NOMO-1 treated with DMSO at 0.1 percent for 48 hours (cell line): Measurements from ENCODE around the gene IFNGR1.
"Not testable (repeated sequence)": the region's sequence is repeated elsewhere in the genome, so short reads cannot be mapped to it uniquely, and the experiment has no call there.

Source experiments
- DNase-seq: peaks from one replicate; lab custom pipeline; 2025; ENCODE audit not compliant: unreplicated experiment; lab: John Stamatoyannopoulos, UW

Gene IFNGR1

GRCh38 chr6:137236581-137237355 lies 17.6 kb upstream of the IFNGR1 start:
- DNase-seq, result no peak

GRCh38 chr6:137235686-137236085 lies 16.5 kb upstream of the IFNGR1 start:
- no peak for DNase-seq

GRCh38 chr6:137233911-137234863 lies 15.0 kb upstream of the IFNGR1 start:
- DNase-seq, result peak; percentile 96

GRCh38 chr6:137231895-137232294 lies 12.7 kb upstream of the IFNGR1 start:
- DNase-seq, result peak; percentile 69

DNA sequence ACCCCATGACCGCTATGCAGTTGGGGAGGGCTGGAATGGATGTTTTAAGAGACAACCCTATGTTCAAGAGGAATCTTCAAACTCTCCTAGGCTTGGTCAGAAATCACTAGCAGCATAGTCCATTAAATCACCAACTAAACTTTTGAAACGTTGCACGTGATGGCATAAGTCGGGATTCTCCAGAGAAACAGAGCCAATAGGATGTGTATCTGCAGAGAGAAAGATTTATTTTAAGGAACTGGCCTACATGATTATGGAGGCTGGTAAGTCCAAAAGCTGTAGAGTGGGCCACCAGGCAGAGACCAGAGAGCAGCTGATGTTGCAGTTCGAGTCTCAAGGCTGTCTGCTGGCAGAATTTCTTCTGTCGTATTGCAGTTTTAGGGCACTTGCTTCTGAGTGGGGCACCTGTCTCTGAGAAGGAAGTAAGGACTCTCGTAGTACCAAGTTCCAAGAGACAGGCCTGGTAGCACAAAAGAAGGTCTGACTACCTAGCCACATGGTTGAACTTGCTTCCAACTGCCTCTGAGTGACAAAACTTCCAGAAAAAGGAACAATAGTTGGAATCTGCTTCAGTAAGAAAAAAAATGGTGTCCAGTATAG lies 11.9 kb upstream of the IFNGR1 start:
- DNase-seq, result no peak

DNA sequence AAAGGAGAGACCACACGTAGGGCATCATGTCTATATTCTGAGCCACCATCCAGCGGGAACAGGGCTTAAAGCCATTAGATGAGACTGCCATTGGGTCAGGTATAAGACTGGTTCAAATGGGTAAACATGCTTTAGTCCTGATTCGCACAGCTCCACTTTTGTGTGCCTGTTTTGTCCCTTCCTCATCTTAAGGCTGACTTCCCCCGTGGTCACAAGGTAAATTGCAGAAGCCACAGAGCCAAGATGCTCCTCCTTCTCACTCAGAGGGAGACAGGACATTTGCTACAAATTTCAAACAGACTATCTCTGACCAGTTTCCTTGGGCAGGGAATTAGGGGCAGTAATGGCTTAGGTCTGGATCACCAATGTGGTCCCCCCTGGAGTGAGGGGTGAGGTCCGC lies 11.4 kb upstream of the IFNGR1 start:
- peak; percentile 71 for DNase-seq

DNA sequence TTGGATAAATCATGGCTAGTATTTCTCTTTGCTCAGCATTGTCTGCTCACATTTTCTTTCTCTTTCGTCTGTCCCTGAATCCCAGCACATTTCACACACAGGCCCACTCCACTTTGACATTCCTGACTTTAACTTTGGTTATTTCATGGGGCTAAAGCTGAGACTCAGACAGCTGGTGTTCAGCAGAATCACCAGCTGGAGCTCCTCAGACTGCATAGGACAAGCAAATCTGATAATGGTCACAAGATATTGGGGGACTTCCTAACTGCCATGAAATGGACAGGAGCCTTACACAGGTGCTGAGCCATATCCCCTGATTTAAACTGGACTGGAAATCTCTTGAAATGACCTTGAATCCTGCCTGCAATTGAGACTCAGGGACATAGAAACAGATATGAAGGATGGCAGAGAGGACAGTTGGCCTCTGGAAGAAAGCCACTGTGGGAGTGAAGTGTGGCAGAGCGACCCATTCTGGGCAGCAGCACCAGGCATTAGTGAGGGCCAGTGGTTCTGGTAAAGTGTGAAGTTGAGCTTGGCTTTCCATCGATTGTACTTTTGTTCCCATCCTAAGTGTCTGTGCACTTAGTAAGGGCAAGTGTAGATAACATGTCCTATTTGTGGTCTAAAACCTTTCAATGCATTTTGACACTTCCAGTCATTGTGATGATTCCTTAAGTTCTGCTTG lies 10.0 kb upstream of the IFNGR1 start:
- no peak for DNase-seq

DNA sequence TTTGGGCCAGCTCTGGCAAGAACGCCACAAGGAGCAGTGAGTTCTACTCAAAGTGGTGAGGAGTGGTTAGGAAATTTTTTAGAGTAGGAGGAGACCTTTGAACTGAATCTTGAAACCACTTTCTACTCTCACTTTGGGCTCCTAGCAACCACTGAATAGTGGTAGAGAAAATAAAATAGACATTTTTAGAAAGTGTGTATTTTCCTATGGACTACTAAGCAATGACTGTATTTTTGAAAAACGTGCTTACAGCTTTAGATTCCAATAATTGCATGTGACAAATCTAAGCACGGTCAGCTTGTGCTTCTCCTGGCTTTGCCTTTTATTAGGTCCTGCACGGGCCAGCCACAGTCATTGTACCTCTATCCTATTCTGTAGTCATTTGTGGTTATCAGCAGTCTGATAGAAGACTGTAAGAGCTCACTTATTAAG lies 8.7 kb upstream of the IFNGR1 start:
- DNase-seq, result no peak

- no peak for DNase-seq
Measured at GRCh38 chr6:137226697-137227096, 7.5 kb upstream of the IFNGR1 start.

GRCh38 chr6:137224799-137225198 lies 5.6 kb upstream of the IFNGR1 start:
- DNase-seq, result peak; percentile 98

DNA sequence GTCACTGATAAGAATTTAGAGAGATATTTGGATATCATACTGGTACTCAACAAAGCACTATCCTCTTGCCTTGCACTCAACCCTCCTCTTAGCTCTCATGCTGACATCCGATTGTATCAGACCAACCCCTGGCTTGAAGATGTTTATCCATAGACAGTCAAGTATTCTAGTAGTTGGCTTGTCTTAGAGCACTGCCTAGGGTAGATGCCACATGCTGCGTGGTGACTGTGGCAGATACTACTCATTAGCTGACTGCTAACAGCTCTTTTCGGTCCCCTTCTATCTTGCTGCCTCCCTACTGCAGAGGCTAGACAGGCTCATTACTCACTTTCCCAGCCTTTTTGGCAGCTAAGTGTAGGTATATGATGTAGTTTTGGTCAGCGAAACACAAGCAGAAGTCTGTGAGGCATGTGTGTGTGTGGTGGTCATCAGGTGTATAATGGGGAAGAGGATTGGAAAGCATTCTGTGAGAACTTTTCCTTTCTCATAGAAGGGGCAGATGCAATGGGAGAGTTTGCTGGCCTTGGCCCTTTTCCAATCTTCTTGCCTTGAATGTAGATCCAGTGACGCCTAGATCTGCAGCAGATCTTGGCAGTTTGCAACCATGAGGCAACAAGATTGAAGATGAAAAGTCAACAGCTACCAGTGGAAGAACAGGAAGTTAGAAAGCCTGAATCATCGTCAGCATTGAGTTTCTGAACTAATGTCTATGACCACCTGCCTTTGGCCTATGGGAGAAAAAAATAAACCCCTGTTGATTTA lies 4.4 kb upstream of the IFNGR1 start:
- peak; percentile 96 for DNase-seq

GRCh38 chr6:137222381-137222780 lies 3.2 kb upstream of the IFNGR1 start:
- peak; percentile 92 for DNase-seq

DNA sequence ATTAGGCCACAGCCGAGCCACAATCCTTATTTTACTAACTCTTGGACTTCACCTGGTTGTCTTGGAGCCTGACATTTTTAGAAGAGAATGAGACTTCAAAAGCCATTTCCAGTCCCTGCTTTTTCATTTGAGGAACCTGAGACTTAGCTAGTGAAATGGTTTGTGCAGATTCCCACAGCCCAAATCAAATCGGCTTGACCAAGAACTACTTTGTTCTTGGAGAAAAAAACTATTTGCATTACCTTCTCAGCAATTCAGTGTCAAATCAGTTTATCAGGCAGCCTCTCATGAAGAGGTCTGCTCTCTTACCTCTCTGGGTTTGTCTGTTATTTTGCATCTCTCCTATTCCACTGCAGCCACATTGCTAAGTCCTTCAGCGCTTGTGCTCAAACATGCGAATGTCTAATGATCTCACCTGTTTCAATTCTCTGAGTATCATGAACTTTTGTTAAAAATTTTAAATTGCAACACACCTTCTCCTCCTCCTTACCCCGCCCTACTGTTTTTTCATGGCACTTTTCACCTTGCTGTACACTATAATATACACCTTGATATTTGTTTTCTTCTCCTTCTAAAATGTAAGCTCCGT lies 573 bp upstream of the IFNGR1 start:
- DNase-seq, result no peak

GRCh38 chr6:137218473-137218916 lies 690 bp downstream of the IFNGR1 start:
- DNase-seq, result peak; percentile 92

GRCh38 chr6:137217801-137218472 lies 1.2 kb downstream of the IFNGR1 start:
- peak; percentile 91 for DNase-seq

DNA sequence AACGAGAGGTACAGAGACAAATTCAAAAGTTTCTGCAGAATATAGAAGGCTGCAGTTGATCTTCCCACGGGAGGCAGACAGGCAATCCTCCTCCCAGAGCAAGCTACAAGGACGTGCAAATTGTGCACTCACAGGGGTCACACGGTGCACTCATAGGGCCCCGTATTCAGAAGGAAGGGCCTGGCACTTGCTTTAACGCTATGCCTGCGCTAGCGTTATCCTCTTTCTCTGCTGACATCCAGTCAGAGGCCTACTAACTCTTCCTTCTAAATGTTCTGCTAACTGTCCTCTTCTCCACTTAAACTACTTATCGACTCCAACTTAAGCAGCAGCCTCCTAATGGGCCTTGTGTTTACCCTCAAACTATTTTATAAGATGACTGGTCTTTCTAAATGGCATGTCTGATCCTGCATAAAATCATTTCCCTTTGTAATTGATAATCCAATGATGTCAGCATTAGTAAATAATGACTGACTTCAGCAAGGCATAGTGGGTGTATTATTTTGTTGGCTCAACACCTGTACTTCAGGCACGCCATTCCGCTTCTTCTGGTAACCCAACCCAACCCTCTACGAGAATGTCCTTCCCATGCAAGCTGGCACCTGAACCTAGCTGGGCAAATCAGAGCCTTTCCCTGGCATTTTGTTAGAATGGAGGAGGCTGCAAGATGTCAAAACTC lies 2.2 kb downstream of the IFNGR1 start:
- DNase-seq, result no peak

DNA sequence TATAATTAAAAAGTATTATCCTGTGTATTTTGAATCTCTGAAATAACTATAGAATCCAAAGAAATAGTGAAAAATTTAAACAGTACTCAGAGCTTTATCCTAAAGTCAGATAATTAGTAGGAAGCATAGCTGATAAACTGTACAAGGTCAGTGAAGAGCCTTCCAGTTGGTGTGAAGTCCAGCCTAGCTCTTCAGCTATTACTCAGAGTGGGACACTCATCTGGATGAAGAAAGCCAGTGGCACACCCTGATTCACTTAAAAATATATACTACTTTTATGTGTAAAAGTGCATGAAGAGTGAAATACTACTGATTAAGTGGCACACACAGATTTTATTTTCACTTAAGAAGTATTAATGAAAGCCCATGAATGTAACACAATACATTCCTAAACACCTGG lies 3.1 kb downstream of the IFNGR1 start:
- no peak for DNase-seq

DNA sequence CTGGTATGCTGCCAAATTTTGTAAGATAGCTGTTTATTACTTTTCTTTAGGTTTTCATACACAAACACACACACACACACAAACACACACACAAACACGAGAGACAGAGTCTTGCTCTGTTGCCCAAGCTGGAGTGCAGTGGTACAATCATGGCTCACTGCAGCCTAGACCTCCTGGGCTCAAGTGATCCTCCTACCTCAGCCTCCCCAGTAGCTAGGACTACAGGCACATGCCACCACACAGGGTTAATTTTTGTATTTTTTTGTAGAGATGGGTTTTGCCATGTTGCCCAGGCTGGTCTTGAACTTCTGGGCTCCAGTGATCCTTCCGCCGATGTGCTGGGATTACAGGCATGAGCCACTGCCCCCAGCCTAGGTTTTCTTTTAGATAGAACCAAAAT lies 3.6 kb downstream of the IFNGR1 start:
- DNase-seq, result not testable (repeated sequence)

- DNase-seq, result no peak
Measured at GRCh38 chr6:137214931-137215330, 4.3 kb downstream of the IFNGR1 start.
